H1 (cell line): ENCODE results near the gene ZBP1.

Experiments used
- BRCA1 ChIP-seq: IDR thresholded peaks from 2 replicates; pipeline ENCODE4 v1.6.1; 2012; ENCODE audit warnings: low read depth, low read length, improper control_type of control experiment
- CBX5 ChIP-seq: fragments of 300-800, 300-1000 bp; sonication (generic); IDR thresholded peaks from 2 replicates; pipeline ENCODE4 v1.7.1; 2016; ENCODE audit warnings: antibody characterized with exemption, low read length, low read depth
- CTCF ChIP-seq, 3 experiments: IDR thresholded peaks; 1 replicate in 2 of 3; 2 replicates in 1 of 3; pipeline versions ENCODE4 v1.5.1 to v1.6.1; 2011; ENCODE audit warnings: low read length in 3 of 3, mild to moderate bottlenecking in 3 of 3, inconsistent platforms in 2 of 3, low read depth in 1 of 3, moderate library complexity in 1 of 3; ENCODE audit not compliant: insufficient read depth in 1 of 3; ENCODE audit errors: control extremely low read depth in 1 of 3
- EP300 ChIP-seq, 2 experiments: IDR thresholded peaks; 1 replicate in 1 of 2; 2 replicates in 1 of 2; pipeline ENCODE4 v1.6.1; 2011 to 2012; ENCODE audit warnings: low read depth in 2 of 2, low read length in 2 of 2, mild to moderate bottlenecking in 2 of 2, borderline replicate concordance in 1 of 2, inconsistent platforms in 1 of 2, moderate library complexity in 1 of 2
- EZH2 ChIP-seq: fragments of 200-600 bp; sonication (generic); IDR thresholded peaks from 2 replicates; pipeline ENCODE4 v1.7.1; 2012; ENCODE audit warnings: low read depth, mild to moderate bottlenecking, moderate library complexity, low read length, inconsistent platforms; ENCODE audit not compliant: severe bottlenecking
- FOSL1 ChIP-seq: IDR thresholded peaks from 2 replicates; pipeline ENCODE4 v1.6.1; 2011; ENCODE audit warnings: mild to moderate bottlenecking, low read depth, low read length, moderate library complexity; ENCODE audit not compliant: insufficient read depth
- HDAC2 ChIP-seq, 2 experiments: fragments of 300-600 bp in 1 of 2; sonication (generic) in 1 of 2; IDR thresholded peaks; 2 replicates each; pipeline ENCODE4 v1.6.1; 2011 to 2012; ENCODE audit warnings: low read depth in 2 of 2, low read length in 2 of 2, mild to moderate bottlenecking in 2 of 2, moderate library complexity in 2 of 2, borderline replicate concordance in 1 of 2, inconsistent platforms in 1 of 2
- JUN ChIP-seq: IDR thresholded peaks from 2 replicates; pipeline ENCODE4 v1.6.1; 2011; ENCODE audit warnings: low read depth, mild to moderate bottlenecking, improper control_type of control experiment, low read length
- POLR2A ChIP-seq, 2 experiments: IDR thresholded peaks; 1 replicate in 1 of 2; 2 replicates in 1 of 2; pipeline ENCODE4 v1.6.1; 2011; ENCODE audit warnings: low read depth in 2 of 2, low read length in 2 of 2, mild to moderate bottlenecking in 2 of 2; ENCODE audit errors: control extremely low read depth in 1 of 2
- POLR2AphosphoS5 ChIP-seq: IDR thresholded peaks from 2 replicates; pipeline ENCODE4 v1.6.1; 2011; ENCODE audit warnings: low read depth, low read length
- TAF7 ChIP-seq: optimal IDR thresholded peaks from 2 replicates; pipeline ENCODE3; 2011; ENCODE audit warnings: low read depth, mild to moderate bottlenecking, inconsistent platforms, low read length, moderate library complexity, borderline replicate concordance
- YY1 ChIP-seq: IDR thresholded peaks from 2 replicates; pipeline ENCODE4 v1.6.1; 2011; ENCODE audit warnings: low read depth, mild to moderate bottlenecking, low read length
- ZNF274 ChIP-seq: IDR thresholded peaks from 2 replicates; pipeline ENCODE4 v1.7.0; 2012; ENCODE audit warnings: low read length, borderline replicate concordance; ENCODE audit errors: extremely low read depth

- TF ChIP-seq CTCF (IDR thresholded peaks at IDR 0.05; ENCODE audit: control extremely low read depth in 1 of 3, insufficient read depth in 1 of 3, low read depth in 1 of 3, low read length in 3 of 3), result no peak
- TF ChIP-seq YY1, result no peak
- no peak for TF ChIP-seq EP300 (IDR thresholded peaks at IDR 0.05; ENCODE audit: borderline replicate concordance in 1 of 2, low read depth in 2 of 2, low read length in 2 of 2)
- no peak for TF ChIP-seq CBX5
- TF ChIP-seq POLR2AphosphoS5, result no peak
- TF ChIP-seq EZH2, result no peak
- no peak for TF ChIP-seq FOSL1
- no peak for TF ChIP-seq HDAC2 (IDR thresholded peaks at IDR 0.05; ENCODE audit: borderline replicate concordance in 1 of 2, low read depth in 2 of 2, low read length in 2 of 2)
- no peak for TF ChIP-seq ZNF274
- TF ChIP-seq POLR2A (IDR thresholded peaks at IDR 0.05; ENCODE audit: control extremely low read depth in 1 of 2, low read depth in 2 of 2, low read length in 2 of 2), result no peak
- TF ChIP-seq JUN, result no peak
- TF ChIP-seq TAF7, result no peak
- TF ChIP-seq BRCA1, result no peak
Observed at GRCh38 chr20:57618091-57618763, 2.0 kb downstream of the ZBP1 start.
